GM23248 (cell line): ENCODE results near the gene ZNF638.

Experiments used
- EZH2 ChIP-seq: fragments of 200-600 bp; sonication (generic); IDR thresholded peaks from 2 replicates; pipeline ENCODE4 v1.6.1; 2018; ENCODE audit warnings: antibody characterized with exemption, mild to moderate bottlenecking; ENCODE audit not compliant: insufficient read depth, poor library complexity, severe bottlenecking
- EZH2phosphoT487 ChIP-seq: fragments of 200-600 bp; sonication (generic); IDR thresholded peaks from 2 replicates; pipeline ENCODE4 v1.6.1; 2018; ENCODE audit warnings: antibody characterized with exemption, moderate library complexity, mild to moderate bottlenecking, low read depth; ENCODE audit not compliant: insufficient read depth

DNA sequence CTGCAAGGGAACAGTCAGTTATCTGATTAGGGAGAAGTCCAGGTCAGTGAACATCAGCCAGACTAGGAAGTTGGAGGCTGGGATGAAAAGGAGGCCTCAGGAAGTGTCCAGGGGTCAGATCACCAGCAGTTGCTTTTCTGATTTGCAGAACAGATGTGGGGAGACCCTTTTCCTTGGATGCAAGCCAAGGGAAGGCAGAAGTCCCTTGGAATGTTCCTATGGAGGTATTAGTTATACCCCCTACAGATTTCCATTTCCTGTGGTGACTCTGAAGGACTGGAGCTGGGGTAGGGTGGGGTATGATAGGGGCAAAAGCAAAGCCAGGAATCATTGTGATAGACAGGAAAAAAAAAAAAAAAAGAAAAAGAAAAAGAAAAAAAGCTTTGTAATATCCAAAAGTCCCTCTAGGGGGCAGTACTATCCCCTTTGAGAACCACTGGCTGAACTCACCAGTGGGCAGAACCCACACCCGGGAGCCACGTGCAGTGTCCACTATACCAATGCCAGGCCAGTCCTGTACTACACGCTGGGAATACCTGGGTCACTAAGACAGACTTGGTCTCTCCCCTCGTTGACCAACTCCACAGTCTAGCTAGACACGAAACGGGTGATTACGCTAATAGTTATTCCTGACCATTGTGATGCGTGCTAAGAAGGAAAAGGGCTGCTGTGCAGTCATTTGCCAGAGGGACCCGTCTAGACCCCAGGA lies 129.2 kb downstream of the ZNF638 start:
- no peak for TF ChIP-seq EZH2
- TF ChIP-seq EZH2phosphoT487, result no peak
